ENCODE measurements around the gene OR11H6.
"Not testable (repeated sequence)": the region's sequence is repeated elsewhere in the genome, so short reads cannot be mapped to it uniquely, and the experiment has no call there.

DNA sequence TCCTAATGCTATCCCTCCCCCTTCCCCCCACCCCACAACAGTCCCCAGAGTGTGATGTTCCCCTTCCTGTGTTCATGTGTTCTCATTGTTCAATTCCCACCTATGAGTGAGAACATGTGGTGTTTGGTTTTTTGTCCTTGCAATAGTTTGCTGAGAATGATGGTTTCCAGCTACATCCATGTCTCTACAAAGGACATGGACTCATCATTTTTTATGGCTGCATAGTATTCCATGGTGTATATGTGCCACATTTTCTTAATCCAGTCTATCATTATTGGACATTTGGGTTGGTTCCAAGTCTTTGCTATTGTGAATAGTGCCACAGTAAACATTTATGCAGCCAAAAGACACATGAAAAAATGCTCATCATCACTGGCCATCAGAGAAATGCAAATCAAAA lies 49.3 kb upstream of the OR11H6 start:
- TF ChIP-seq, protein P1, sequence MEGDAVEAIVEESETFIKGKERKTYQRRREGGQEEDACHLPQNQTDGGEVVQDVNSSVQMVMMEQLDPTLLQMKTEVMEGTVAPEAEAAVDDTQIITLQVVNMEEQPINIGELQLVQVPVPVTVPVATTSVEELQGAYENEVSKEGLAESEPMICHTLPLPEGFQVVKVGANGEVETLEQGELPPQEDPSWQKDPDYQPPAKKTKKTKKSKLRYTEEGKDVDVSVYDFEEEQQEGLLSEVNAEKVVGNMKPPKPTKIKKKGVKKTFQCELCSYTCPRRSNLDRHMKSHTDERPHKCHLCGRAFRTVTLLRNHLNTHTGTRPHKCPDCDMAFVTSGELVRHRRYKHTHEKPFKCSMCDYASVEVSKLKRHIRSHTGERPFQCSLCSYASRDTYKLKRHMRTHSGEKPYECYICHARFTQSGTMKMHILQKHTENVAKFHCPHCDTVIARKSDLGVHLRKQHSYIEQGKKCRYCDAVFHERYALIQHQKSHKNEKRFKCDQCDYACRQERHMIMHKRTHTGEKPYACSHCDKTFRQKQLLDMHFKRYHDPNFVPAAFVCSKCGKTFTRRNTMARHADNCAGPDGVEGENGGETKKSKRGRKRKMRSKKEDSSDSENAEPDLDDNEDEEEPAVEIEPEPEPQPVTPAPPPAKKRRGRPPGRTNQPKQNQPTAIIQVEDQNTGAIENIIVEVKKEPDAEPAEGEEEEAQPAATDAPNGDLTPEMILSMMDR (IDR thresholded peaks at IDR 0.05) = not testable (repeated sequence)
- not testable (repeated sequence) for TF ChIP-seq POLR2A (IDR thresholded peaks at IDR 0.05)

Data from right lobe of liver (tissue), 4 donors.